ENCODE results near the gene RHOB.

DNA sequence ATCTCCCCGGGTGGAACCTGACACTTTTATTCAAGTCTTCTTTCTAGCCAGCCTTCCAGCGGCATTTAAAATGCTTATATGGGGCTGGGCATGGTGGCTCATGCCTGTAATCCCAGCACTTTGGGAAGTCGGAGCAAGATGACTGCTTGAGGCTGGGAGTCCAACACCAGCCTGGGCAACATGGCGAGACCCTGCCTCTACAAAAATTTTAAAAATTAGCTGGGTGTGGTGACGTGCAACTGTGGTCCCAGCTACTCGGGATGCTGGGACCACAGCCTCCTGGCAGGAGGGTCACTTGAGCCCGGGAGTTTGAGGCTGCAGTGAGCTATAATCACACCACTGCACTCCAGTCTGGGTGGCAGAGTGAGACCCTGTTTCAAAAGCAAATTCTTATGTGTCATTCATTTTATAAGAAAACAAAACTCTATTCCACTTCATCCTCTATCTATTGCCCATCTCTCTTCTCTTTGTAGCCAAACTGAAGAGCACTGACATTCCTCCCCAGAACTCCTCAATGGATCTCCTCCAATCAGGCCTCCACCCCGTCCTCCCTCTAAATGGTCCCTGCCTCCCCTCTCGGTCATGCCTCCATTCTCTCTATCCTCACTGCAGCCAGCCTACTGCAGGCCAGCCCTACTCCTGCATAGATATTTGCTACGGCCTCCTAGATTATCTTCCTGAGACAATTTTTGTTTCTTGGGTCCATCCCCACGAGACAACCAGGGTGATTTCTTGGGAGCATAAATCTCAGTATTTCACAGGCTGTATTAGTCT, 18.0 kb upstream of the RHOB start:
- TF ChIP-seq POLR2AphosphoS5 (IDR thresholded peaks at IDR 0.05; ENCODE audit: low read depth, low read length) (no peak), TAF1 (IDR thresholded peaks at IDR 0.05; ENCODE audit: borderline replicate concordance, low read depth, low read length) (no peak)

All from GM12892 (cell line).